Measurements from ENCODE around the gene OR9G4.
A peak's percentile ranks its signal among the peaks of the same experiment; 100 is the strongest.

The OR9G4 gene

GRCh38 chr11:56748597-56748996 is at the start of gene OR9G4:
Gene OR9G4, minus strand, starts transcription at chr11:56748697. Its CDS starts 4,931 bp downstream, at chr11:56743766.
- no peak for DNase-seq (ENCODE audit: low spot score)
- TF ChIP-seq CTCF (IDR thresholded peaks at IDR 0.05; ENCODE audit: borderline replicate concordance, control extremely low read depth, extremely low read depth, insufficient read depth, missing control alignments): no peak
- in situ Hi-C loops (cut with MboI; ENCODE audit: low sequenced_read_pairs, unreplicated experiment): no loop called here

- in situ Hi-C loops (cut with MboI; ENCODE audit: low sequenced_read_pairs, unreplicated experiment): loop anchor here (25.0 kb wide), 1 partner anchor 846 kb away; the partner anchor contains the start of gene OR5I1
- DNase-seq (ENCODE audit: low spot score): peak; percentile 12
- TF ChIP-seq CTCF (IDR thresholded peaks at IDR 0.05; ENCODE audit: borderline replicate concordance, control extremely low read depth, extremely low read depth, insufficient read depth, missing control alignments): peak; percentile 20
Measured at GRCh38 chr11:56783448-56784041, 35.0 kb upstream of the OR9G4 start.

- TF ChIP-seq CTCF (IDR thresholded peaks at IDR 0.05; ENCODE audit: borderline replicate concordance, control extremely low read depth, extremely low read depth, insufficient read depth, missing control alignments): no peak
- peak; percentile 6 for DNase-seq (ENCODE audit: low spot score)
- in situ Hi-C loops (cut with MboI; ENCODE audit: low sequenced_read_pairs, unreplicated experiment): loop anchor here (25.0 kb wide), 1 partner anchor 845 kb away; the partner anchor contains the start of gene OR5I1
Measured at GRCh38 chr11:56782167-56782847, 33.8 kb upstream of the OR9G4 start.

- no peak for DNase-seq (ENCODE audit: low spot score)
- no peak for TF ChIP-seq CTCF (IDR thresholded peaks at IDR 0.05; ENCODE audit: borderline replicate concordance, control extremely low read depth, extremely low read depth, insufficient read depth, missing control alignments)
- in situ Hi-C loops (cut with MboI; ENCODE audit: low sequenced_read_pairs, unreplicated experiment): loop anchor here (25.0 kb wide), 1 partner anchor 840 kb away; the partner anchor contains the start of gene OR5I1
Measured at GRCh38 chr11:56776809-56777208, 28.3 kb upstream of the OR9G4 start.

GRCh38 chr11:56764976-56765375 is 16.5 kb upstream of the OR9G4 start:
- DNase-seq (ENCODE audit: low spot score): no peak

GRCh38 chr11:56751480-56751879 is 3.0 kb upstream of the OR9G4 start:
- TF ChIP-seq CTCF (IDR thresholded peaks at IDR 0.05; ENCODE audit: borderline replicate concordance, control extremely low read depth, extremely low read depth, insufficient read depth, missing control alignments): no peak
- in situ Hi-C loops (cut with MboI; ENCODE audit: low sequenced_read_pairs, unreplicated experiment): no loop called here
- no peak for DNase-seq (ENCODE audit: low spot score)

More at GRCh38 chr11:56764976-56765375, 16.5 kb upstream of the OR9G4 start:
- in situ Hi-C loops (cut with MboI; ENCODE audit: low sequenced_read_pairs, unreplicated experiment): no loop called here
- TF ChIP-seq CTCF (IDR thresholded peaks at IDR 0.05; ENCODE audit: borderline replicate concordance, control extremely low read depth, extremely low read depth, insufficient read depth, missing control alignments): no peak
